GM12873 (cell line): ENCODE data around the gene RNF14.
A peak's percentile ranks its signal among the peaks of the same experiment; 100 is the strongest.

Source experiments
- CTCF ChIP-seq: IDR thresholded peaks from 2 replicates; pipeline ENCODE4 v1.5.1; 2012; ENCODE audit warnings: low read depth, mild to moderate bottlenecking, moderate library complexity, low read length, control low read depth; ENCODE audit not compliant: insufficient read depth; ENCODE audit errors: missing control alignments

Gene RNF14

GRCh38 chr5:141950207-141951005 is 18.5 kb upstream of the RNF14 start:
- TF ChIP-seq CTCF, result no peak

- peak; percentile 74 for TF ChIP-seq CTCF
These were observed 17.5 kb upstream of the RNF14 start for GRCh38 chr5:141951332-141951781.

GRCh38 chr5:141952020-141952419 is 16.9 kb upstream of the RNF14 start:
- TF ChIP-seq CTCF, result no peak

- no peak for TF ChIP-seq CTCF
These were observed 14.7 kb upstream of the RNF14 start for GRCh38 chr5:141954194-141954593.

- no peak for TF ChIP-seq CTCF
These were observed 11.4 kb upstream of the RNF14 start for GRCh38 chr5:141957367-141957996.

DNA sequence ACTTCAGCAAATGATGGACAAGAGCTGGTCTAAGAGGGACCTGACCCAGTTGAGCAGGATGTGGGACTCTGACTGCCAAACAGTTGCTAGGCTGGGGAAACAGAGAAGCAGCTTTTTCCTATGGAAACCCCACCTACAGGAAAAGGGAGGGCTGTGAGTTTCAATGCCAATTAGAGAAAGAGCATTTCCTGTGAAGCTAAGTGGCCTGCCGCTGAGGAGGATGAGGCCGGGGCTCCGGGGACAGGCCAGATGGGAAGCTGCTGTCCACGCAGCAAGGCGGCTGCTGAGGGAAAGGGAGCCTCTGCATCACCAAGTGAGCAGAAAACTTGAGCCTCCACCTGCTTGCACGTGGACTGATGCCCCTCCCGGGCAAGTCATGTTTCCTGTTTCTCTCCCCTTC is 10.8 kb upstream of the RNF14 start, which contains the start of gene PCDH12:
Gene PCDH12, minus strand, starts transcription at position 90 of the 400 bp plus-strand sequence. CDS start 351 bp downstream, outside the sequence.
- no peak for TF ChIP-seq CTCF

DNA sequence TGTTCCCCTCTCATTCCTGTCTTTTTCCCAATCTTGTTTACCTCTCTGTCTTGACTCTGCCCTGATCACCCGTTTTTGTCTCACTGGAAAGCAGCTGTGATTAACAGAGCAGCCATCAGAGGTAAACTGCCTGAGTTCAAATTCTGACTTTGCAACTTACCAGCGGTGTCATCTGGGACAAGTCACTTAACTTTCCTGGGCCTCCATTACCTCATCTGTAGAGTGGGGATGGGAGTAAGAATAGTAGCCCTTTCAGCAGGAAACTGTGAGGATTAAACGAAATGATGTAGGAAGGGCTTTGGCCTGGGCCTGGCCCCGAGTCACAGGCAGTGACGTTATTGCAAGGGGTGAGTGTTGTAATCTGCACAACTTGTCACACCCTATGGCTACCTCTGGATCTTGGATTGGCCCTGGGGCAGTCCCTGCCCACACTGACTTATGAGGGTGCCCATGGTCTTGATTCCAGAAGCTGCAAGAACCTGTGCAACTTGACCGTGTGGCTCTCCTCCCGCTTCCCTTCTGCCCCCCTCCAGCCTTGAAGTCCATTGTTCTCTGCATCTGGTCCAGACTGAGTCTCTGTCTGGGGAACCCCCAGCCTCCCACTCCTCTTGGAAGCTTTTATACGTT is 10.2 kb upstream of the RNF14 start:
- no peak for TF ChIP-seq CTCF
